Endothelial cell (in vitro differentiated cells): ENCODE results near the gene NEMP1. TPM values are rescaled to one million over a fixed set of nuclear protein-coding genes. Genes with fewer than 3 reads are reported as not detected.

Source experiments
- DNase-seq: peaks from one replicate; pipeline ENCODE4 v3.0.0; 2021; ENCODE audit warnings: low spot score
- H3K27ac Mint-ChIP-seq: one replicate; pipeline ENCODE4 v1.8.0; 2021; ENCODE audit warnings: mixed read lengths, inconsistent platforms; ENCODE audit not compliant: unreplicated experiment
- H3K27me3 Mint-ChIP-seq: one replicate; pipeline ENCODE4 v1.8.0; 2021; ENCODE audit warnings: mild to moderate bottlenecking, moderate library complexity, mixed read lengths, inconsistent platforms; ENCODE audit not compliant: unreplicated experiment
- H3K36me3 Mint-ChIP-seq: one replicate; pipeline ENCODE4 v1.8.0; 2021; ENCODE audit warnings: mild to moderate bottlenecking, low read depth, mixed read lengths, inconsistent platforms; ENCODE audit not compliant: unreplicated experiment
- H3K4me1 Mint-ChIP-seq: one replicate; pipeline ENCODE4 v1.8.0; 2021; ENCODE audit warnings: mild to moderate bottlenecking, mixed read lengths, inconsistent platforms; ENCODE audit not compliant: unreplicated experiment
- H3K4me3 Mint-ChIP-seq: one replicate; pipeline ENCODE4 v1.8.0; 2021; ENCODE audit warnings: mild to moderate bottlenecking, mixed read lengths, inconsistent platforms; ENCODE audit not compliant: unreplicated experiment
- H3K9me3 Mint-ChIP-seq: one replicate; pipeline ENCODE4 v1.8.0; 2021; ENCODE audit warnings: mixed read lengths, inconsistent platforms; ENCODE audit not compliant: unreplicated experiment
- total RNA-seq: library from RNA; stranded (reverse); fragmentation: NEBNext Ultra II Directional; extraction: Animal tissue kit (Norgen Biotek cat#: 25700); gene quantifications from one replicate; pipeline ENCODE4 v1.2.1, GENCODE V29; 2021; ENCODE audit not compliant: unreplicated experiment
- TF ChIP-seq, protein P1 (sequence below): fragments of 200-600 bp; sonication (generic); IDR thresholded peaks from one replicate; pipeline ENCODE4 v1.5.0; 2021; ENCODE audit warnings: antibody characterized with exemption; ENCODE audit not compliant: unreplicated experiment

NEMP1 gene
- total RNA-seq, 1 donor from 2014 or later, result 17.6 TPM

DNA sequence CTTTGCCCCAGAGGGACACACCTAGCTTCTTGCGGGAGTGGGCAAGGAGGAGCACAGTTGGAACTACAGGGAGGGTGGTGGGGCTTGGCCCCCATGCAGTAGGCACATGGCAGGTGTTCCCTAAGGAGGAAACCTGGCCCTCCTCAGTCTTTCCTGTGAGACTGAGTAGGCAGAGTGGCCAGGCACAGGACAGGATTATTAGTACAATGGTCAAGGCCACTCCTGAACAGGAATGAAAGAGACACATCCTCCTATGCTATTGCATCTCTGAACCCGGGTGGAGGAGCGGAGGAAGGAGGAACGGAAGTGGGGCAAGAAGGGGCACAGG lies 29.5 kb downstream of the NEMP1 start:
- TF ChIP-seq, protein P1, sequence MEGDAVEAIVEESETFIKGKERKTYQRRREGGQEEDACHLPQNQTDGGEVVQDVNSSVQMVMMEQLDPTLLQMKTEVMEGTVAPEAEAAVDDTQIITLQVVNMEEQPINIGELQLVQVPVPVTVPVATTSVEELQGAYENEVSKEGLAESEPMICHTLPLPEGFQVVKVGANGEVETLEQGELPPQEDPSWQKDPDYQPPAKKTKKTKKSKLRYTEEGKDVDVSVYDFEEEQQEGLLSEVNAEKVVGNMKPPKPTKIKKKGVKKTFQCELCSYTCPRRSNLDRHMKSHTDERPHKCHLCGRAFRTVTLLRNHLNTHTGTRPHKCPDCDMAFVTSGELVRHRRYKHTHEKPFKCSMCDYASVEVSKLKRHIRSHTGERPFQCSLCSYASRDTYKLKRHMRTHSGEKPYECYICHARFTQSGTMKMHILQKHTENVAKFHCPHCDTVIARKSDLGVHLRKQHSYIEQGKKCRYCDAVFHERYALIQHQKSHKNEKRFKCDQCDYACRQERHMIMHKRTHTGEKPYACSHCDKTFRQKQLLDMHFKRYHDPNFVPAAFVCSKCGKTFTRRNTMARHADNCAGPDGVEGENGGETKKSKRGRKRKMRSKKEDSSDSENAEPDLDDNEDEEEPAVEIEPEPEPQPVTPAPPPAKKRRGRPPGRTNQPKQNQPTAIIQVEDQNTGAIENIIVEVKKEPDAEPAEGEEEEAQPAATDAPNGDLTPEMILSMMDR, result no peak
- DNase-seq, result no peak
- H3K9me3 Mint-ChIP-seq, result no peaks in the 10 kb centered on the region
- no peak overlapping the region for H3K27ac Mint-ChIP-seq
- H3K4me3 Mint-ChIP-seq, result no peak overlapping the region
- peaks cover 5% of the 10 kb centered on the region for H3K27me3 Mint-ChIP-seq
- peaks cover 15% of the 10 kb centered on the region for H3K4me1 Mint-ChIP-seq
- H3K36me3 Mint-ChIP-seq, result peaks cover 3% of the 10 kb centered on the region

DNA sequence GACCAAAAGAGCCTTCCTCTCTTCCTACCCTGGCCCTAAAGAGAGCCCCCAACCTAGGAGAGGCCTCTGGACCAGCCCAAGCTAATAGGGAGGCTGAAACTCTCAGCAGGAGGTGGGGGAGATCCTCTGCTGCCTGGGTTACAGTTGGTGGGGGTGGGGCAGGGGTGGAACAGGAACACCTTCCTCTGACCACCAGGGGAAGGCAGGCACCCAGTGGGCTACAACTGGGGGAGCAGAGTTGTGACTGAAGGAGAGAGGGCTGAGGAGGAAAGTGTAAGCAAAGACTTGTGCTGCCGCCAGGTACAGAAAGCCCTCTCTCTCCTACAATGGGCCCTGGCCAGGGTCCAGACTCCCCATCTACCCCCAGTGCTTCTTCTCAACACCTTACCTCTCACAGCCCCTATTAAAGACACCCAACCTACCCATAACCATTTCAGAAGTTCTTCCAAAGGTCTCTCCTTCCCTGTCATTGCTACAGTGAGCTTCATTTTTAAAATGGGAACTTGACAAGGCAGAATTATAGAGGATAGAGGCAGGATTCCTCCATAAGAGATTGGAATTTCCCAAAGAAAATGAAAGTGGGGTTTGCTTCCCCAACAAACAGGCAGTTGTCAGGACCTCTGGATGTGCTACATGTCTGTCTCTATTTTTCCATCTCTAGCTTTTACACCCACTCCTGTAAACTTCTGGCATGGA lies 30.0 kb downstream of the NEMP1 start:
- H3K36me3 Mint-ChIP-seq, result peaks cover 3% of the 10 kb centered on the region
- H3K9me3 Mint-ChIP-seq, result no peaks in the 10 kb centered on the region
- H3K4me1 Mint-ChIP-seq, result peaks cover 15% of the 10 kb centered on the region
- peaks cover 5% of the 10 kb centered on the region for H3K27me3 Mint-ChIP-seq
- DNase-seq, result no peak
- TF ChIP-seq, protein P1, result no peak
- no peak overlapping the region for H3K27ac Mint-ChIP-seq
- no peak overlapping the region for H3K4me3 Mint-ChIP-seq

DNA sequence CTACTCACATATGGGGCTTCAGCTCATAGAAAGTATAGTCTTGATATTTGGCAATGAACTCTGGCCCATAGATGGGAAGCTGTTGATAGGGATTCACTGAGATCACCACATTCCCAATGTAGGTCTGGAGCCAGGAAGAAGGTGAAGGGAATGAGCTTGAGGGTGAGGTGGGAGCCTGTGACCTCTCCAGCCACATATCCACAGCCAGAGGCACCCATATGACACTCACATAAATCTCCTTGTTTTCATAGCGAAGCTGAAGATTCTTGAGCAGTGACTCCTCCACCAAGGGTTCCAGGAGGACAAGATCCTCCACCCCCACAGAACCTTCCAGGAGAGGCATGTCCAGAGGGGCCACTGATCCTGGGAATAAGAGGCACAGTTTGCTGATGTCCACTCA lies 30.6 kb downstream of the NEMP1 start:
- TF ChIP-seq, protein P1, result no peak
- peaks cover 5% of the 10 kb centered on the region for H3K27me3 Mint-ChIP-seq
- no peak overlapping the region for H3K4me3 Mint-ChIP-seq
- H3K4me1 Mint-ChIP-seq, result peaks cover 15% of the 10 kb centered on the region
- DNase-seq, result no peak
- peaks cover 3% of the 10 kb centered on the region for H3K36me3 Mint-ChIP-seq
- no peak overlapping the region for H3K27ac Mint-ChIP-seq
- H3K9me3 Mint-ChIP-seq, result no peaks in the 10 kb centered on the region

DNA sequence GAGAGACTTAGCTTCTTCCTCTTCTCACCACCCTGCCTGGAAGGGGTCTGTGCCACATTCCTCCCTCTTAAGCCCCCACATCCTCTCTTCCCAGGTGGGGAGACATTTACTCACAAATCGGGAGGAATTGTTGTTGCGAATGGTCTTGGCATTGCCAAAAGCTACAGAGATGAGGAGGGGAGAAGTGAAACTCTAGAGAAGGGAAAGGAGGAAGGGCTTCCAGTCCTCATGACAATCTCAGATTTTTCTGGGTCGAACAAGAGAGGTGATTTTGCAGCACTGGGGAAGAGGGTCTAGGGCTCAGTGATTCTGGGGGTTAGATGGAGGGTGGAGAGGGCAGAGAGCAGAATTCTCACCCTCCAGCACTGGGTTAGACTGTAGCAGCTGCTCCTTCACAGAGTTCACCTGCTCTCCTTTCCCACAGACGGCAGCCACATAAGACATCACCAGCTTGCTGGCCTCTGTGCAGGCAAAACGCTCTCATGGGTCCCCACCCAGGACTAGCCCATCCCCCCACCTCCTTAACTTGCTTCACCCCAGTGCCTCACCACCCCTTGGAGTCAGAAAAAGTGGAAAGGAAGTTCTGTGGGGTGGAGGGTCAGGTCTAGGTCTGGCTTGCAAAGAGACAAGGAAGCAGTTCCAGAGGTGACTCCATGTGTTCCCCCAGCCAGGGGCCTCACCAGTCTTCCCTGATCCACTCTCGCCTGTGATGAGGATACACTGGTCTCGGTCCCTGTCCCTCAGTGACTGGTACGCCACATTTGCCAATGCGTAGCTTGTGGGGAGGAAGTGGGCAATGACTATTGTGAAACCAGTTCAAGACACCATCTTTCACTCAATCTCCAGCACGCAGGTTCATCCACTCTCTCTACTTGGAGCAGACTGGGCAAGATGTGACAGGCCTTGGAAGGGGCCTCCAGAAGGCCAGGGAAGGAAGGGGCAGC lies 31.4 kb downstream of the NEMP1 start:
- no peak overlapping the region for H3K4me3 Mint-ChIP-seq
- no peaks in the 10 kb centered on the region for H3K9me3 Mint-ChIP-seq
- peaks cover 15% of the 10 kb centered on the region for H3K4me1 Mint-ChIP-seq
- peaks cover 5% of the 10 kb centered on the region for H3K27me3 Mint-ChIP-seq
- DNase-seq, result no peak
- H3K27ac Mint-ChIP-seq, result no peak overlapping the region
- peaks cover 3% of the 10 kb centered on the region for H3K36me3 Mint-ChIP-seq
- TF ChIP-seq, protein P1, result no peak
